ENCODE data around the gene EAF2.

- TF ChIP-seq, protein P1, sequence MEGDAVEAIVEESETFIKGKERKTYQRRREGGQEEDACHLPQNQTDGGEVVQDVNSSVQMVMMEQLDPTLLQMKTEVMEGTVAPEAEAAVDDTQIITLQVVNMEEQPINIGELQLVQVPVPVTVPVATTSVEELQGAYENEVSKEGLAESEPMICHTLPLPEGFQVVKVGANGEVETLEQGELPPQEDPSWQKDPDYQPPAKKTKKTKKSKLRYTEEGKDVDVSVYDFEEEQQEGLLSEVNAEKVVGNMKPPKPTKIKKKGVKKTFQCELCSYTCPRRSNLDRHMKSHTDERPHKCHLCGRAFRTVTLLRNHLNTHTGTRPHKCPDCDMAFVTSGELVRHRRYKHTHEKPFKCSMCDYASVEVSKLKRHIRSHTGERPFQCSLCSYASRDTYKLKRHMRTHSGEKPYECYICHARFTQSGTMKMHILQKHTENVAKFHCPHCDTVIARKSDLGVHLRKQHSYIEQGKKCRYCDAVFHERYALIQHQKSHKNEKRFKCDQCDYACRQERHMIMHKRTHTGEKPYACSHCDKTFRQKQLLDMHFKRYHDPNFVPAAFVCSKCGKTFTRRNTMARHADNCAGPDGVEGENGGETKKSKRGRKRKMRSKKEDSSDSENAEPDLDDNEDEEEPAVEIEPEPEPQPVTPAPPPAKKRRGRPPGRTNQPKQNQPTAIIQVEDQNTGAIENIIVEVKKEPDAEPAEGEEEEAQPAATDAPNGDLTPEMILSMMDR (IDR thresholded peaks at IDR 0.05; ENCODE audit: low read depth, low read length, missing input control): no peak
- no peak for TF ChIP-seq RAD21 (IDR thresholded peaks at IDR 0.05)
Observed at GRCh38 chr3:121871430-121871829, 36.4 kb downstream of the EAF2 start.
